Spinal cord (tissue), 10 donors: ENCODE measurements around the gene TAF3. TPM values are rescaled to one million over a fixed set of nuclear protein-coding genes. Genes with fewer than 3 reads are reported as not detected.

ENCODE experiments used
- DNase-seq, 6 donors: peaks; one replicate each; pipeline versions ENCODE4 v3.0.0 to v3.0.0-alpha.2; 2013 to 2015; ENCODE audit warnings: low spot score in 6 of 6, low read depth in 4 of 6
- H3K27ac ChIP-seq: one replicate; pipeline ENCODE4 v1.5.1; 2013; ENCODE audit warnings: low read depth, low read length, control low read depth
- H3K27me3 ChIP-seq: one replicate; pipeline ENCODE4 v1.6.1; 2013; ENCODE audit warnings: low read length; ENCODE audit not compliant: control insufficient read depth, insufficient read depth
- H3K36me3 ChIP-seq: one replicate; pipeline ENCODE4 v1.6.1; 2013; ENCODE audit warnings: low read length; ENCODE audit not compliant: control insufficient read depth, insufficient read depth
- H3K4me1 ChIP-seq: one replicate; pipeline ENCODE4 v1.6.1; 2013; ENCODE audit warnings: low read length; ENCODE audit not compliant: control insufficient read depth, insufficient read depth
- H3K4me3 ChIP-seq: one replicate; pipeline ENCODE4 v1.5.1; 2013; ENCODE audit warnings: low read depth, low read length, control low read depth
- H3K9me3 ChIP-seq: one replicate; pipeline ENCODE4 v1.6.1; 2013; ENCODE audit warnings: low read length; ENCODE audit not compliant: control insufficient read depth, insufficient read depth
- WGBS: methylation state at CpG from one replicate; pipeline ENCODE4 v1.1.5; 2013; ENCODE audit warnings: missing lambda C conversion rate; ENCODE audit not compliant: insufficient coverage; 5-methylcytosine and 5-hydroxymethylcytosine counted together
- polyA plus RNA-seq, 2 donors: library from polyadenylated mRNA; unstranded; fragments of 120-200 nt; gene quantifications; one replicate each; pipeline ENCODE4 v1.2.1, GENCODE V29; 2013; ENCODE audit not compliant: insufficient read length in 2 of 2
- total RNA-seq, 2 donors: library from RNA; depleted of rRNA in 1 of 2; stranded (reverse); fragments of 120-200 nt in 1 of 2; fragments of >200 nt in 1 of 2; gene quantifications; one replicate each; pipeline versions ENCODE4 v1.2.3 to v1.2.4, GENCODE V29; 2013 to 2014
- donor health status: healthy.

Gene TAF3
- total and polyA plus RNA-seq, 4 donors, result 3.8 to 10.8 (median 6.1) TPM

DNA sequence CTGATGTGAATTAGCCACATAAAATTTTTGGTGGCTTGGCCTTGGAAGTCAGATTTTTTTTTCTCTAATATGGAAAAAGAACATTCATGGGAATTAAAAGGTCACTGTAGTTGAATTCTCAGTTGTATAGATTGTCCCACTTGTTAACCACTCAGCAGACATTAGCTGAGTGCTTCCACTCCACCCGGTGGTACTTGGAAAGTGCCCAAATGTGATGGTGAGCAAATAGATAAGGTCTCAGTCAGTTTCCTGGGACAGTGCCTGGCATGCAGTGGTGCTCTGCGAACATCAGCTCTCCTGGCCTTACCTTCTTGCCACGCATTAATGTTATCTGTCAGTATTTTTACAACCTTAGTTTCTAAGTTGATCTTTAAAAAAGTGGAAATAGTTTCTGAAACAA lies 28.9 kb upstream of the TAF3 start:
- Histone ChIP-seq H3K27ac (no peak overlapping the region), H3K27me3 (no peaks in the 10 kb centered on the region), H3K36me3 (peaks cover 9% of the 10 kb centered on the region), H3K4me3 (peak overlapping the region; percentile 92), H3K4me1 (peaks cover 9% of the 10 kb centered on the region), H3K9me3 (no peaks in the 10 kb centered on the region)
- 0% methylated on average over 1 of the region's 3 CpGs for WGBS
- DNase-seq, result no peak

DNA sequence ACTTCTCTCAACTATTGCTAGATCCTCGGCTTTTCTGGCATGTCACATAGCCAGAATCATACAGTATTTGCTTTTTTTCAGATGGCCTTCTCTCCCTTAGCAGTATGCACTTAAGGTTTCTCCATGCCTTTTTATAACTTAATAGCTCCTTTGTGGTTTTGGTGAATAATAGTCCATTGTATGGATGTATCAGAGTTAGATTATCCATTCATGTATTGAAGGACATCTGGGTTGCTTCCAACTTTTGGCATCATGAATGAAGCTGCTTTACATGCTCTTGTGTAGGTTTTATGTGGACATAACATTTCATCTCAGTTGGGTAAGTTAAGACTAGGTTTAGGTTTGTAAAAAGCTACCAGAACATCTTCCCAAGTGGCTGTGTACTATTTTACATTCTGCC lies 25.8 kb upstream of the TAF3 start:
- Histone ChIP-seq H3K27me3 (no peaks in the 10 kb centered on the region), H3K4me3 (no peak overlapping the region), H3K27ac (no peak overlapping the region), H3K36me3 (peaks cover 17% of the 10 kb centered on the region), H3K4me1 (peaks cover 9% of the 10 kb centered on the region), H3K9me3 (no peaks in the 10 kb centered on the region)
- DNase-seq, result peak in 1 of 6 donors; percentile 31
- WGBS, result 29% methylated on average over 1 of the region's 1 CpG

DNA sequence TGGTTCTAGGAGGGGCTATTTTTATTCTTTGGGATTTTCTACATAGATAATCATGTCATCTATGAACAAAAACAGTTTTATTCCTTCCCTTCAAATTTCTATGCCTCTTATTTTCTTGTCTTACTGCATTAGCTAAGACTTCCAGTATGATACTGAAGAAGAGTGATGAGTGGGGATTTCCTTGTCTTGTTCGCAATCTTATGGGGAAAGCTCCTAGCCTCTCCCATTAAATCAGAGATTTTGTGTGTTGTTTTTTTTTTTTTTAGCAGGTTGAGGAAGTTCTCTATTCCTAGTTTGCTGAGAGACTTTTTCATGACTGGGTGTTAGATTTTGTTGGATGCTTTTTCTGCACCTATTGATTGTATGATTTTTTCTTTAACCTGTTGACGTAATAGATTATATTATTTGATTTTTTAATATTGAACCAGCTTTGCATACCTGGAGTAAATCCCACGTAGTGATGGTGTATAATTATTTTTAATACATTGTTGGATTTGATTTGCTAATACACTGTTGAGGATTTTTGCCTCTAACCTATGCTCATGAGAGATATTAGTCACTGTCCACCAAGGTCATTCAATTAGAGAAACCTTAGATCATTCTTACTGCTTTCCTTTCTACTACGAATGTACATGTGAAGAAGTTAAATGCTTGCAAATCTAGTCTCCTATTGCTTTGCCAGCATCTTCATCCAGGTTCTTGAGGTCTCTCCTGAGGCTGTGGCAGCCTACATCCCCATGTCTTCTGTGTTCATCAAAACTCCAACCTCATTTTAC lies 23.9 kb upstream of the TAF3 start:
- no peaks in the 10 kb centered on the region for H3K9me3 ChIP-seq
- no peaks in the 10 kb centered on the region for H3K27me3 ChIP-seq
- no peak overlapping the region for H3K4me3 ChIP-seq
- peaks cover 30% of the 10 kb centered on the region for H3K36me3 ChIP-seq
- H3K4me1 ChIP-seq, result peaks cover 1% of the 10 kb centered on the region
- DNase-seq, result no peak
- H3K27ac ChIP-seq, result no peak overlapping the region
- WGBS, result 100% methylated on average over 1 of the region's 4 CpGs

DNA sequence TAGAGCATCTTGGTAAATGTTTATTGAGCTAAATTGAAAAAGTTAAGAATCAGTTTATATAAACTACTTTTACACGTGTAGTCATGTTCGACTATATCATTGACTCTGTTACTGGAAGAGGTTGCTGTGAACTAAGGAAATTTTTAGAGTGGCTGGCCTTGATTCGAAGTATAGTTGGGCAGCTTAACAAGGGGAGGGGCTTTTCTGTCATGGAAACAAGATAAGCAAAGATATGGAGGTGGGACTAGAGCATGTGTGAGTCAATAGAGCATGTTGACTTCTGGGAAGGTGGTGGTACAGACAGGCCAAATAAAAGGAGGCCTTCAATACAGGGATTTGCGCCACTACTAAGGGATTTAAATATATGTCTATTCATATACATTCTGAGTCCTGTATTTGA lies 22.7 kb upstream of the TAF3 start:
- no peaks in the 10 kb centered on the region for H3K9me3 ChIP-seq
- no peak overlapping the region for H3K4me3 ChIP-seq
- H3K36me3 ChIP-seq, result peaks cover 34% of the 10 kb centered on the region
- no peak for DNase-seq
- WGBS, result 96% methylated on average over 3 of the region's 4 CpGs
- H3K4me1 ChIP-seq, result no peaks in the 10 kb centered on the region
- no peaks in the 10 kb centered on the region for H3K27me3 ChIP-seq
- no peak overlapping the region for H3K27ac ChIP-seq

DNA sequence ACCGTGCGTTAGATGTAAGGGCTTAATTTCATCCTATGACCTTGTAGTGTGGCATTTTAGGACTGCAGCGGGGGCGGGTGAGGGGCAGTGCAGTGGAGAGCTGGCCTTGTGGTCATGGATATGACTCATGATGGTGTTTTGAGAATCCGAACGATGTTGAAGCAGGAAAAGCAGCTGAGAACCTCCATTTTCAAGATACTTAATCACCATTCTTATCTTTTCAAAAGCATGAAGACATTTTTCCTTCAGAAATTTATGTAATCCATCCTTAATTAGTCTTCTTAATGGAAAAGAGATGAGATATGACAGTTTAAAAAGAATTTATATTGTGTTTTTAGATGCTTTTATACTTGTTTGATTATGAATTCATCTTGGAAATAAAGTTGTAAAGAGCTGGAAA lies 20.7 kb upstream of the TAF3 start:
- Histone ChIP-seq H3K4me1 (no peaks in the 10 kb centered on the region), H3K9me3 (no peaks in the 10 kb centered on the region), H3K27ac (no peak overlapping the region), H3K4me3 (no peak overlapping the region), H3K36me3 (peaks cover 33% of the 10 kb centered on the region), H3K27me3 (no peaks in the 10 kb centered on the region)
- DNase-seq, result no peak
- WGBS, result 95% methylated on average over 4 of the region's 6 CpGs

DNA sequence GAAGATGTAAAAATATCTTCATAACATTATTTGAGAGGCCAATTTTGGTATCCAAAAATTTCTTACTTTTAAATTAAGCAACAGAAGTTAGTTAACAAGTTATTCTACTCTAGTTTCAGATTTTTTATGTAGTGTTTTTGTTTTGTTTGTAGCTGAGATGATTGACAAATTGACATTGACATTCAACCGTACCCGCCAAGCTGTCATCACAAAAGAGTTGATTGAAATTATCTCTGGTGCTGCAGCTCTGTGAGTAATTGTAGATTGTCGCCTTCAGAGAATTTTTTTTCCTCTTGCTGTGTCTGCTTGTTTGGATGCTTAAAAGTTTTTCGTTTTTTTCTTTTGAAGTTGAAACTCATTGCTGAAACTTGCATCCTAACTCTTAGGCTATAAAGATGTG lies 15.7 kb upstream of the TAF3 start:
- Histone ChIP-seq H3K27ac (no peak overlapping the region), H3K27me3 (no peaks in the 10 kb centered on the region), H3K4me1 (no peaks in the 10 kb centered on the region), H3K4me3 (no peak overlapping the region), H3K36me3 (peaks cover 39% of the 10 kb centered on the region), H3K9me3 (no peaks in the 10 kb centered on the region)
- WGBS, result 94% methylated on average over 2 of the region's 4 CpGs
- no peak for DNase-seq

DNA sequence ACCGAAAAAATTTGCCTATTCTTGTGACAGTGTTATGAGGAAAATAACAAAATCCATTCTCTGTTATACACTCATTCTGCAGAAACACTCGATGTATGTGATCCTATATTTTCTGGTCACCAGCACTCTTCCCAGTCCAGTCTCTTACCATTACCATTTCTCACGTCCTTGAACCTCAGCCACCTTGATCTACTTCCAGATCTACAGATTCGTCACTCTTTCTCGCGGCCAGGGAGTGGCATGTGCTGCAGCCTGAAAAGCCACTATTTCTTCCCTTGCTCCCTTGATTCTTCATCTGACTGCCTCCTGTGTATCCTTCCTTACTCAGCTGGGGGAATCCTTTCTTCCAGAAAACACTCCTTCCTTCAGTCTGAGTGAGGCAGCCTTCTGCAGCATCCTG lies 14.1 kb upstream of the TAF3 start:
- Histone ChIP-seq H3K36me3 (peaks cover 36% of the 10 kb centered on the region), H3K4me3 (no peak overlapping the region), H3K27me3 (no peaks in the 10 kb centered on the region), H3K9me3 (no peaks in the 10 kb centered on the region), H3K27ac (no peak overlapping the region), H3K4me1 (no peaks in the 10 kb centered on the region)
- 68% methylated on average over 5 of the region's 6 CpGs for WGBS
- DNase-seq, result no peak

DNA sequence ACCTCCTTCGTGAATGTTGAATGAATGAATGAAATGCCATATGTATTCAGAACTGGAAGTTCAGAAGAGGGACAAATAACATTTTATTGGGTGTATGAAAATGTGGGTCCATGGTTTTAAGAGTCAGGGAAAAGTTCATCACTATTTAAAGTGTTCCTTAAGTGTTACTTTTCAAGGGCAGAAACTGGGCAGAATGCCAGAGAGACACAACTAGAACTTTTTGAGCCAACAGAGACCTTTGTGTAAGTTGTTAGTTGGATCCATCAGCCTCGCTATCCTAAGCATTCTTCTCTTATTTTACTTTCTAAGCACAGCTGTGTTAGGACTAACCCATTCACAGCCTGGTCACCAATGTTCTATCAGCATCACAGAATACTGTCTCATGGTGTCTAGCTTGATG lies 13.6 kb upstream of the TAF3 start:
- Histone ChIP-seq H3K27ac (no peak overlapping the region), H3K27me3 (no peaks in the 10 kb centered on the region), H3K4me3 (no peak overlapping the region), H3K9me3 (no peaks in the 10 kb centered on the region), H3K4me1 (no peaks in the 10 kb centered on the region), H3K36me3 (peaks cover 32% of the 10 kb centered on the region)
- peak in 2 of 6 donors; percentile 37 to 55 for DNase-seq
- no CpG with 5 or more reads among the region's 2 CpGs for WGBS

DNA sequence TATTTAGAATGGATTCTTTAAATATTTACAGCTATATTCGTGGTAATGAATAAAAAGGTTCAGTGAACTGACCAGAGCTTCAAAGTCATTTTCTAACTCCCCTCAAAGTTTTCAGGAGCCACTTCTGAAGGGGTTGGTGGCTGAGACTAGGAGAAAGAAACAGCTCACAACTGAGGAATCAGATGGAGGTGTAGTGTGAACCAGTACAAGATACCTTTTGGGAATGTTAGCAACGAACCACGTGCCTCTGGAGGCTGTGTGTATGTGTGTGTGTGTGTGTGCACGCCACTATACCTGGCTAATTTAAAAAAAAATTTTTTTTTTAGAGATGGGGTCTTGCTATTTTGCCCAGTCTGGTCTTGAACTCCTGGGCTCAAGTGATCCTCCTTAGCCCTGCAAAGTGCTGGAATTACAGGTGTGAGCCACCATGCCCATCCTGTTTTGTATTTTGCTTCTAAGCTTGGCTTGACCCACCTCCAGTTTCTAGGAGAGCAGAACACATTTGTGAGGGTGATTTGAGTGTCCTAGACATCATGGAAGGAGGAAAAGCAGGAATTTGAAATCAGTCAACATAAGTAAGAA lies 9.5 kb upstream of the TAF3 start:
- DNase-seq, result no peak
- no peak overlapping the region for H3K4me3 ChIP-seq
- H3K36me3 ChIP-seq, result peaks cover 28% of the 10 kb centered on the region
- no CpG with 5 or more reads among the region's 4 CpGs for WGBS
- no peak overlapping the region for H3K27ac ChIP-seq
- no peaks in the 10 kb centered on the region for H3K9me3 ChIP-seq
- H3K27me3 ChIP-seq, result peaks cover 3% of the 10 kb centered on the region
- no peaks in the 10 kb centered on the region for H3K4me1 ChIP-seq

DNA sequence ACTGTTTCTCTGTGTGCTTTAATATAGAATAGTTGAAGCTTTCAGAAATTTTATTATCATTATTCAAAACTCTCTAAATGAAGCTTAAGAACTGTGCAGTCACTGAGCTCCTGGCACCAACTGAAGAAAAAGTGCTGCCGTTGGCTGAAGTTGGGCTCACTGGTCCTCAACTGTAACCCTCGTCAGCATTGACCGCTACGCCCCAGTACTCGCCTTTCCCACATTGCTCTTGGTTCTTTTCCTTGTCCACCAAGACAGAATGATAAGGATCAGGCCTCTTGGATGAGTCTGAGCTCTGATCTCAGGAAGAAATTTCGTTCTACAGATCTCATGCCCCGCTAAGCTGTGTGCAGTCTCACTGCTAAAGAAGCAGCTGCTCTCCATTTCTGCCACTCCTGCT lies 7.9 kb upstream of the TAF3 start:
- DNase-seq, result no peak
- peaks cover 16% of the 10 kb centered on the region for H3K36me3 ChIP-seq
- H3K27ac ChIP-seq, result no peak overlapping the region
- 86% methylated on average over 7 of the region's 7 CpGs for WGBS
- no peaks in the 10 kb centered on the region for H3K4me1 ChIP-seq
- no peaks in the 10 kb centered on the region for H3K9me3 ChIP-seq
- H3K27me3 ChIP-seq, result peaks cover 5% of the 10 kb centered on the region
- no peak overlapping the region for H3K4me3 ChIP-seq
